Dedifferentiated amniotic fluid mesenchymal stem cell (primary cell): Measurements from ENCODE around the gene ADGRG2.

Source experiments
- DNase-seq: peaks from one replicate; pipeline ENCODE4 v3.0.0-alpha.2; 2016; ENCODE audit errors: extremely low spot score

ADGRG2 gene

GRCh38 chrX:19121898-19122640, at the start of gene ADGRG2:
Gene ADGRG2 (minus strand): TSS chrX:19122468. CDS start chrX:19068834, 53,634 bp downstream.
- DNase-seq: no peak

GRCh38 chrX:19168609-19169008, 46.3 kb upstream of the ADGRG2 start:
- no peak for DNase-seq

DNA sequence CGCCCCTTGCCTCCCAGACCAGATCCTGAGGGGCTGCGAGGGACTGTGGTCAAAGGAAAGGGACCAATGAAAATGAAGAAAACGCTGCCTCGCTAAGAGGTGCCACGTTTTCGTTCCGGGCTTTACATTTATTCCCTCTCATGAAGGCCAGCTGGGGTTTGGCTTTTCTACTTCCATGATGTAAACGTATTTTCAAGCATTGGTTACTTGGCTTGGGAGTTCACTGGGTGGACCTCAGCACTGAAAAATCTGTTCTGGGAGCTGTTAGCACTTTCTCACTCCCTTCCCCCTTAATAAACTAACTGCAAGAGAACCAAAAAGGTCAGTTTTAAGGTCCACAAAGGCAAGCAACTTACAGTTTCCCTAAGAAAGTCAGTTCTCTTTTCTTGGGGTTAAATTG, 40.6 kb upstream of the ADGRG2 start:
- DNase-seq: no peak

DNA sequence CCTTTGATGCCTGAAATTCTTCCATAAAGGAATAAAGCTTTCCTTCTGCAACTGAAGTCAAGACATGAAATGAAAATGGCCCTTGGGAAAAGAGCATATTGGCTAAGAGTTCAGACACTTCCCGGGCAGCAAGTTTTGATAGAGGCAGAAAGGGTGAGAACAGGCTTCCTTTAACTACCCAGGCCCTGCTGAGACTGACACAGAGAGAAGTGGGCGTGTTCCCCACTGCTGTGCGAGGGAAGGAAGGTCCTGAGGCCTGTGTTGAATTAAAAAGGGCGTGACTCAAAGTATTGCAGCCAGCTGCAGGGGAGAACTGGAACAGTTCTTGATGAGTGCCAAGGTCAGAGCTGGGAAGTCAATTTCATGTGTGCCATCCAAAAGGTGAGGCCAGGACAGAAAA, 33.9 kb upstream of the ADGRG2 start:
- DNase-seq: no peak

DNA sequence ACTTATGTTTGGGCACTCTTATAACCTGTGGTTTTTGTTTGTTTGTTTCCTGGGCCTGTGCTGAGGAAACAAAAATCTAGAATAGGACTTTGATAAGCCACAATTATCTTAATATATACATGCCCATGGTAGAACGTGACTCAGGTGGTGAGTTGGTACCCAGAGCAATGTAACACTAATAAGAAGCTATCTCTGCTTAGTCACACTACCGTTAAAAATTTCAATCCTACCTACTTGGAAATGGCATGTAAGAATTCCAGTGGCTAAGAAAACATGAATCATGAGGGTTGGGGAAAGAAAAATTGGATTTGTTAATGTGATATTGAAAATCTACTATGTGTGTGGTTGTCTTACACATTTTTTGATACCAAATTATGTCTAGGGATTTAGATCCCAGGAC, 30.5 kb upstream of the ADGRG2 start:
- DNase-seq: no peak

DNA sequence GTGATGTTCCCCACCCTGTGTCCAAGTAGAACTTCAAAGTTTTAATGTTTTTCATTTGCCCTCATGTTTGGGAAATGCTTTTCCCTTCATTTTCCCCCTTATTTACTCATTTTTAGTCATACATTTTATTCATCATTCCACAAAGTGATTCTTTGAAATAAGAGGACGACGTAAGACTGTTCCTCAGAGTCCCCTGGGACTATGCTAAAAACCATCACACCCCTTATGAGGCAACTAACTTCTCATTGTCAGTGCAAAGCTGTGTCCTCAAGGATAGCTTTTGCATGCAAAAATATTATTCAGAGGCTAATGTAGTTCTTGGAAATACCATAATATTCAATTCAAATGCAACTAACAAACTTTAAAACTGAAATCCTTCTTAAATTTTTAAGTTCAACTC, 14.8 kb upstream of the ADGRG2 start:
- DNase-seq: no peak

GRCh38 chrX:19133784-19134183, 11.5 kb upstream of the ADGRG2 start:
- no peak for DNase-seq

DNA sequence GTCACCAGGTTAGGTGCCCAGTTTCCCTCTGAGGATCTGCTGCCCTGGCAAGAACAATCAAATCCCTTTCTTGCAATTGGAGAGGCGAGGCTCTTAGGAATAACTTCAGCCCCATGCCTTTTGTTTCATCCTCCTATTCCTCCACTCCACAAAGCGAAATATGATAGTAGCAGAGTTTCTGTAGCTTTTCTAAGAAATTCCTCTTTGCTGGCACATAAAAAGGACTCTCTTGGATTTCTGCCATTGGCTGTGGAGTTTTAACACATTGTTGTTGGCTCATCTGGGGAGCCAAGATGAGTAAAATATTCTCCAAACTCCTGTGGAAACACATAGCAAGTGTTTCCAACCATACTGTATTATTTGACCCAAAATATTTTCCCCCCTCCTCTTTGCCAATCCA, 11.0 kb upstream of the ADGRG2 start:
- no peak for DNase-seq

DNA sequence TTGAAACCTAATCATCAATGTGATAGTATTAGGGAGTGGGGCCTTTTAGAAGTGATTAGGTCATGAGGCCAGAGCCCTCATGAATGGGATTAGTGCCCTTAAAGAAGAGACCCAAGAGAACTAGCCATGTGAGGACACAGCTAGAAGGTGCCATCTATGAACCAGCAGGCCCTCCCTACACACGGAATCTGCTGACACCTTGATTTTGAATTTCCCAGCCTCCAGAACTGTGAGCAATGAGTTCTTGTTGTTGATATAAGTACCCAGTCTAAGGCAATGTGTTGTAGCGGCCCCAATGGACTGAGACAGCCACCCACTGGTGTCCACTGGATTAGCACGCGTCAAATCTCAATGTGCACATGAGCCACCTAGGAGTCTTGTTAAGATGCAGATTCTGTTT, 8.4 kb upstream of the ADGRG2 start:
- DNase-seq: no peak

- DNase-seq: no peak
These were observed 7.4 kb upstream of the ADGRG2 start for GRCh38 chrX:19129694-19130093.

DNA sequence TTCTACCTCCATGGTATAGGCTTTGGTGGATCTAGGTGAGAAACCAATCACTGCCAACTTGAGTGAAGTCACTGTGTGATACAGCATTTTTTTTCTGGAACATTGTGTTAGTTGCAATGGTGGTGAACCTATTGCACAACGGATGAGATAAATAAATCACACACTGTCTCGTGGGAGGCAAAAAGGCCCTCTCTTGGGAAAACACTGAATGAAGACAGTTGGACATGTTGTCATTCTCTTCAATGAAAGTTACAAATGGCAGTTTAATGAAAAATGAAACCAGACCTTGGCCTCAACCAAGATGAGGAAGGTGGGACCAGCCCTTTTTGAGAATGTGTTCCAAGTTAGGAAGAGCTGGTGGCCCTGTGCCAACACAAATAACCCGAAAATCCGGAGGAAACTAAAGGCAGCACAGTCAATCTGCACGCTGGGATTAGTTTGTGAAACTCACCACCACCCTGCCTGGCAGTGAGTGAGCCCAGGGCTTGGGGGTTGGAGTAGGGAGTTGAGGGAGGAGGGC, 5.4 kb upstream of the ADGRG2 start:
- no peak for DNase-seq

- no peak for DNase-seq
These were observed 357 bp upstream of the ADGRG2 start for GRCh38 chrX:19122641-19123009.

- DNase-seq: no peak
These were observed 802 bp downstream of the ADGRG2 start for GRCh38 chrX:19121466-19121865.

DNA sequence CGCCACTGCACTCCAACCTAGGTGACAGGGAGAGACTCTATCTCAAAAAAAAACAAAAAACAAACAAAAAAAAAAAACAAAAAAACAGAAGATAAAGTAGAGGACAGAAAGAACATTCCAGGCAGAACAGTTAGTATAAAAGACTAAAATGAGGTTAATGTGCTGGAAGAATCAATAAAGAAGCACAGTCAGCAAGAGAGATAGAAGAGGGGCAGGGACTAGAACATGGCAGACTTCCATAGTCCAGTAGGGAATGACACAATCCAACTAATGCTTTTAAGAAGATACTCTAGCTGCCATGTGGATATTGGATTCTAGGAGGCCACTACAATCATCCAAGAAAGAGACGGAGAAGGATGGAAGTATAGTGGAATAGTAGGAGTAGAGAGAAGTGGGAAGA, 11.6 kb downstream of the ADGRG2 start:
- DNase-seq: no peak

DNA sequence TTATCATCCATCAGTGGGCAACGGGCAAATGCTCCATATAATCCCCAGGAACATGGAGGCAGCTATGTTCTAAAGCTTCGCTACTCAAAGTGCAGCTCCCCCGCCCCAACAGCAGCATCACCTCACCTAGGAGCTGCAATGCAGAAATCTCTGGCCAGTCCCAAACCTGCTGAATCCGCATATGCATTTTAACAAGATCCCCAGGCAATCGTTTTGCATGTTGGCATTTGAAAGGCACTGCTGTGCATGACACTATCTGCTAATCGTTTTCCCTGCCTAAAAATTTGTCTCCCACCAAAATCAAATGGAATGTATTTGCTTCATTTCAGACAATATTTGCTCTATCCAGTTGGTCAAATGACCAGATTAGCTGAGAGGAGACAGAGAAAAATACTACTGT, 15.2 kb downstream of the ADGRG2 start:
- DNase-seq: no peak

GRCh38 chrX:19100586-19100985, 21.7 kb downstream of the ADGRG2 start:
- no peak for DNase-seq

DNA sequence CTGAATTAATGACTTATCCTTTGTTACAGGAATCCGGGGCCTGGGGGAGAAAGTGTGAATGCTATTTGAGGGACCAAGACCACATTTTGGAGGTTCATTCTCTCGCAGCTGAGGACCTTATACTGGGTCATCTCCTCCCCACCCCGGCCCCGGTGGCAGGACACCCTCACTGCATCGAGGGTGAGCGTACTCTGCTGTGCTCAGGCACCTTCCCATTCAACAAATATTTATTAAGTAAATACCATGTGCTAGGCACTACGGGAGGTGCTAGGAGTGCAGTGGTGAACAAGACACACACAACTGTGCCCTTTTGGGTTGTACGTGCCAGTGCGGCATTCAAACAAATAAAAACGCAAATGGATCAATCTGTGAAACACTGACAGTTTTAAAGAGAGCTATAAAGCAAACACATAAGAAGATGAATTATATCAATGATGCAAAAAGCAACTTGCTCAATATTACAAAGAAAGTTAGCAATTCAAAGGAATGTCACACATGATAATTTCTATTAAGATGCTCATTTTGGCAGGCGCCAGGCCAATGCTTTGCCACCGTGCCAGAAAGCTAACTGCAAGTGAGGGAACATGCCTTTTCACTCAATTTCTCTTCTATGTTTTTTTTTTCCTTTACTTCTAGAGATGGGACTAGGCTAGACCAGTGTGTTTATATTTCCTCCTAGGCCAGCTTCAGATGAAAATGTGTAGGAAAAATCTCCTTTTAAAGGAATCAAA, 24.6 kb downstream of the ADGRG2 start:
- no peak for DNase-seq

DNA sequence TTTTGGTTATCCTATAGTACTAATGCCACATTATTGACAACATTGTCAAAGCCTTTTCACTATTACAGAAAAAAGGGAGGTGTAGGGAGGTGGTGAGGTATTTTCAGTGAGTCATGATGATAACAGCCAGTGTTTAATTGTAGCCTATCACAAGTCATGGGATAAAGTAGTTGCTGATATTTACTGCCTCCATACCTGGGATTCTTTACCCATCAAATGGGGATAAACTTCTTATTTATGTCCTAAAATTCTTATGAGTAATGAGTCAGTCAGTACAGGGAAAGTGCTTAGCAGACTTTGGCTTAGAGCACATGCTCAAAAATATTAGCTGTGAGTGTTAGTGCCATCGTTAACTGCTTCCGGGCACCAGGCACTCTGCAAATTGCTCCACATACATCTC, 25.7 kb downstream of the ADGRG2 start:
- DNase-seq: no peak

DNA sequence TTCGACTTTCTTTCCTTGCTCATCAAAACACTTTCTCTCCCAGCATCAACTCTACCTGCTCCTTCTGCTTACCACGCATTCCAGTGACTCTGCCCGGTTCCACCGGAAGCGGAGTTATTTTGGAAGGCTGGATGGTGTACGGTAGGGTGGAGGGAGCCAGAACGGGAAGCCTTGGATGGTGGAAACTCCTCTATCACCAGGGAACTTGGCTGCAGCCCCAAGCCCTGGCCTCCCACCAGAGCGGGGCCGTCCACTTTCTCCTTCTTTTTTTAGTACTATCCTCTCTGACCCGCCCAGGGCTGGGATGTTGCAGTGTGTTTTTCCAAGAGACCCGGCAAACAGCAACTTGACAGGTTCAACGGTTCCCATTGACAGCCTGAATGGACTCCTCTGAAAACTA, 27.6 kb downstream of the ADGRG2 start:
- DNase-seq: no peak

DNA sequence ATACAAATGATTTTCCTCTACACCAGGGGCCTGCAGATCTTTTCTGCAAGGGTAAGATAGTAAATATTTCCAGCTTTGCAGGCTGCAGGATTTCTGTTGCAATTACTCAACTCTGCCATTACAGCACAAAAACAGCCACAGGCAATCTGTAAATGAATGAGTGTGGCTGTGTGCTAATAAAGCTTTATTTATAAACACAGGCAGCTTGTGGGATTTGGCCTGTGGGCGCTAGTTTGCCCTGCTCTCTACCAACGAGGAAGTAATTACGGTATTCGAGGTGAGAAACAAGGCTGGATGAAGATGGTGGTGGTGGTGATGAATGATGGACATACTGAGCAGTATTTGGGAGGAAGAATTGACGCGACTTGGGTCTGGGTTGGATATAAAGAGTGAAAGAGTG, 30.7 kb downstream of the ADGRG2 start:
- no peak for DNase-seq

DNA sequence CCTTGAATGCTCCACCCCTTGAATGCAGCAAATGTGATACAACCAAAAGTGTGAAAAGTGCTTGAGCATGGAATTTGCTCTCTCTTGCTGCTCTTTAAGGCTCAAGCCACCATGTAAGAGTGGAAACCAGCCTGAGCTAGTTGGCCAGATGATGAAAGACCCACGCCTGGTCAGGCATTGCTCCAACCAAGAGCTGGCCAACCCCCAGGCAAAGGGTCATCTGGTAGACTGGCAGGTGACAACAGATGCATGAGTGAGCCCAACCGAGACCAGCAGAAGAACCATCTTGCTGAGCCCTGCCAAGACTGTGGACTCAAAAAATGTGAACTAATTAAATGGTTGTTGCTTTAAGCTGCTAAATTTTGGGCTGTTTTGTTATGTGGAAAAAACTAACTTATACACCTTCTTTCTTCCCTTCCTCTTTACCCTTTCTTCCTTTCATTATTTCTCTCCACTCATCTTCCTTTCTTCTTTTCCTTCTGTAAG, 32.7 kb downstream of the ADGRG2 start:
- no peak for DNase-seq

- no peak for DNase-seq
These were observed 36.0 kb downstream of the ADGRG2 start for GRCh38 chrX:19086102-19086772.

DNA sequence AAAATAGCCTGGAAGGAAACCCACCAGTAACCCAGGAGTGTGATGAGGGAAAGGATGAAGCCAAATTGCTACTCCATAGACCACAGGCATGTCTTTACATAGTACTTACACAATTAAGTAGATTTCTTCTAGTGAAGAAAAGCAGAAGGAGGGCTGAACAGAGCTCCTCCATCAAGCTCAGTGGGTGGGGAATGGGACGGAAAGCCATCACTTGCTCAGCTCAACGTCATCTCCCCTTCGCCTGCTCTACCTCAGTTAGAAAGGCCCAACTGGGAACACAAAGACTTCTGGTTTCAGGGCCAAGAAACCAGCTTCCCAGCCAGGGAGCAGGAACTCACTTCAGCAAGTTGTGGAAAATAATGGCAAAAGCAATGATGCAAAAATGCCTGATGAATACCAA, 36.6 kb downstream of the ADGRG2 start:
- no peak for DNase-seq
